Measurements from ENCODE around the gene TM4SF18.

- TF ChIP-seq CTCF (IDR thresholded peaks at IDR 0.05; ENCODE audit: poor library complexity, severe bottlenecking) (no peak), POLR2AphosphoS5 (IDR thresholded peaks at IDR 0.05) (no peak), REST (IDR thresholded peaks at IDR 0.05; ENCODE audit: borderline replicate concordance) (no peak), EP300 (conservative IDR thresholded peaks at IDR 0.05; ENCODE audit: poor library complexity, severe bottlenecking) (no peak), MXI1 (conservative IDR thresholded peaks at IDR 0.05; ENCODE audit: poor library complexity, severe bottlenecking) (no peak)
Measured at GRCh38 chr3:149376718-149377407, 43.4 kb upstream of the TM4SF18 start.
